H1 (cell line): ENCODE data around the gene GRM6. TPM values are rescaled to one million over a fixed set of nuclear protein-coding genes. Genes with fewer than 3 reads are reported as not detected.

Source experiments
- CTCF ChIA-PET: fragments of 300-600 bp; sonication (Branson Sonifier 250); formaldehyde crosslinking; loops from one replicate; lab custom pipeline; 2021; ENCODE audit not compliant: partially characterized antibody; lab: Charles Lee
- POLR2A ChIA-PET: fragments of 300-600 bp; sonication (Branson Sonifier 250); formaldehyde crosslinking; loops from one replicate; lab custom pipeline; 2021; ENCODE audit warnings: inconsistent platforms; ENCODE audit not compliant: partially characterized antibody; lab: Charles Lee
- DNase-seq, 2 experiments: peaks; one replicate each; pipeline versions ENCODE4 v3.0.0 to v3.0.0-alpha.2; 2010 to 2022; ENCODE audit warnings: low spot score in 2 of 2, low read depth in 1 of 2, mixed read lengths in 1 of 2
- FAIRE-seq: peaks from 2 replicates; lab custom pipeline; 2011; peaks lifted over from hg19 to GRCh38; lab: Jason Lieb, UNC
- H2AFZ ChIP-seq: 2 replicates; pipeline ENCODE4 v1.8.1; 2012; ENCODE audit warnings: low read length, inconsistent platforms
- H2AK5ac ChIP-seq: 2 replicates; pipeline ENCODE4 v1.6.1; 2013; ENCODE audit warnings: low read depth, low read length
- H2BK120ac ChIP-seq: replicated peaks from 2 replicates; pipeline ENCODE3; 2013; ENCODE audit warnings: low read depth, low read length, inconsistent platforms
- H2BK12ac ChIP-seq: 2 replicates; pipeline ENCODE4 v1.6.1; 2013; ENCODE audit warnings: low read depth, low read length
- H2BK15ac ChIP-seq: 2 replicates; pipeline ENCODE4 v1.6.1; 2013; ENCODE audit warnings: low read length
- H2BK20ac ChIP-seq: 2 replicates; pipeline ENCODE4 v1.6.1; 2013; ENCODE audit warnings: low read length
- H2BK5ac ChIP-seq: 2 replicates; pipeline ENCODE4 v1.6.1; 2013; ENCODE audit warnings: low read depth, low read length
- H3K14ac ChIP-seq: 2 replicates; pipeline ENCODE4 v1.6.1; 2013; ENCODE audit warnings: inconsistent platforms; ENCODE audit not compliant: insufficient read length
- H3K18ac ChIP-seq: 2 replicates; pipeline ENCODE4 v1.6.1; 2013; ENCODE audit warnings: low read length; ENCODE audit errors: extremely low read depth
- H3K23ac ChIP-seq: 2 replicates; pipeline ENCODE4 v1.6.1; 2013; ENCODE audit warnings: inconsistent platforms; ENCODE audit not compliant: insufficient read length
- H3K23me2 ChIP-seq: 2 replicates; pipeline ENCODE4 v1.6.1; 2013; ENCODE audit warnings: low read depth, low read length
- H3K27ac ChIP-seq: 2 replicates; pipeline ENCODE4 v1.6.1; 2011; ENCODE audit warnings: low read depth, low read length, inconsistent platforms
- H3K27me3 ChIP-seq, 4 experiments: replicated peaks in 1 of 4; 1 replicate in 1 of 4; 2 replicates in 3 of 4; pipeline versions ENCODE4 v1.6.1 to v1.8.1; 2011 to 2013; ENCODE audit warnings: low read length in 3 of 4, mild to moderate bottlenecking in 3 of 4, inconsistent platforms in 2 of 4, mixed read lengths in 2 of 4, moderate library complexity in 1 of 4; ENCODE audit not compliant: control insufficient read depth in 3 of 4, insufficient read depth in 3 of 4; ENCODE audit errors: extremely low read depth in 1 of 4
- H3K36me3 ChIP-seq, 4 experiments: 2 replicates each; pipeline versions ENCODE4 v1.6.1 to v1.8.1; 2011 to 2013; ENCODE audit warnings: mild to moderate bottlenecking in 4 of 4, low read length in 3 of 4, moderate library complexity in 2 of 4, control low read depth in 1 of 4, inconsistent platforms in 1 of 4; ENCODE audit not compliant: insufficient read depth in 4 of 4, control insufficient read depth in 2 of 4
- H3K4ac ChIP-seq: replicated peaks from 2 replicates; pipeline ENCODE3; 2013; ENCODE audit warnings: low read length, low read depth, mixed read lengths, inconsistent platforms; ENCODE audit not compliant: insufficient read length
- H3K4me1 ChIP-seq, 4 experiments: replicated peaks in 1 of 4; 1 replicate in 1 of 4; 2 replicates in 3 of 4; pipeline versions ENCODE4 v1.6.1 to v1.8.1; 2011 to 2013; ENCODE audit warnings: low read length in 3 of 4, inconsistent platforms in 2 of 4, mixed read lengths in 1 of 4; ENCODE audit not compliant: insufficient read depth in 4 of 4, control insufficient read depth in 3 of 4
- H3K4me2 ChIP-seq, 2 experiments: 2 replicates each; pipeline versions ENCODE4 v1.6.1 to v1.8.1; 2011 to 2013; ENCODE audit warnings: low read depth in 2 of 2, low read length in 2 of 2, control low read depth in 1 of 2, inconsistent platforms in 1 of 2, mild to moderate bottlenecking in 1 of 2; ENCODE audit not compliant: insufficient read depth in 1 of 2
- H3K4me3 ChIP-seq, 4 experiments: fragments of 200-600, 300-600 bp in 1 of 4; sonication (generic), shearing (Covaris generic), sonication (Bioruptor Twin) in 1 of 4; 2 replicates each; pipeline versions ENCODE4 v1.5.1 to v1.8.1; 2011 to 2016; ENCODE audit warnings: low read length in 4 of 4, low read depth in 3 of 4, control low read depth in 2 of 4, inconsistent platforms in 2 of 4, mild to moderate bottlenecking in 2 of 4, mixed read lengths in 1 of 4, moderate library complexity in 1 of 4; ENCODE audit not compliant: insufficient read depth in 2 of 4; ENCODE audit errors: extremely low read depth in 1 of 4
- H3K56ac ChIP-seq: replicated peaks from 2 replicates; pipeline ENCODE3; 2013; ENCODE audit warnings: low read depth, mild to moderate bottlenecking, mixed read lengths, low read length, inconsistent platforms; ENCODE audit not compliant: insufficient read length
- H3K79me1 ChIP-seq: 2 replicates; pipeline ENCODE4 v1.6.1; 2013; ENCODE audit warnings: low read depth, low read length, control low read depth
- H3K79me2 ChIP-seq, 2 experiments: 2 replicates each; pipeline versions ENCODE4 v1.6.1 to v1.8.1; 2012 to 2013; ENCODE audit warnings: low read length in 2 of 2, mild to moderate bottlenecking in 2 of 2, inconsistent platforms in 1 of 2; ENCODE audit not compliant: insufficient read depth in 2 of 2, control insufficient read depth in 1 of 2
- H3K9ac ChIP-seq, 4 experiments: replicated peaks in 1 of 4; 1 replicate in 1 of 4; 2 replicates in 3 of 4; pipeline versions ENCODE4 v1.6.1 to v1.8.1; 2011 to 2013; ENCODE audit warnings: low read depth in 3 of 4, low read length in 3 of 4, control low read depth in 2 of 4, mild to moderate bottlenecking in 2 of 4, moderate library complexity in 2 of 4, inconsistent platforms in 1 of 4; ENCODE audit errors: extremely low read depth in 1 of 4
- H3K9me3 ChIP-seq, 2 experiments: 2 replicates each; pipeline versions ENCODE4 v1.6.1 to v1.8.1; 2012 to 2013; ENCODE audit warnings: mild to moderate bottlenecking in 2 of 2, moderate library complexity in 2 of 2, control low read depth in 1 of 2, inconsistent platforms in 1 of 2, low read depth in 1 of 2, low read length in 1 of 2, mixed read lengths in 1 of 2; ENCODE audit not compliant: insufficient read depth in 2 of 2
- H4K20me1 ChIP-seq, 2 experiments: replicated peaks in 1 of 2; 2 replicates each; pipeline versions ENCODE3 to v1.8.1; 2011 to 2013; ENCODE audit warnings: inconsistent platforms in 2 of 2, low read length in 2 of 2, mild to moderate bottlenecking in 1 of 2; ENCODE audit not compliant: insufficient read depth in 2 of 2, control insufficient read depth in 1 of 2
- H4K5ac ChIP-seq: 2 replicates; pipeline ENCODE4 v1.6.1; 2013; ENCODE audit warnings: low read length, low read depth, mixed read lengths, inconsistent platforms; ENCODE audit not compliant: insufficient read length
- H4K8ac ChIP-seq: 2 replicates; pipeline ENCODE4 v1.8.0; 2013; ENCODE audit warnings: mild to moderate bottlenecking, moderate library complexity, low read length, inconsistent platforms; ENCODE audit not compliant: insufficient read depth; ENCODE audit errors: extremely low read depth
- H4K91ac ChIP-seq: replicated peaks from 2 replicates; pipeline ENCODE3; 2013; ENCODE audit warnings: low read length, mixed read lengths, inconsistent platforms; ENCODE audit not compliant: insufficient read length
- CHD1 ChIP-seq: IDR thresholded peaks from 2 replicates; pipeline ENCODE4 v1.6.1; 2012; ENCODE audit warnings: low read depth, low read length, improper control_type of control experiment
- NRF1 ChIP-seq: IDR thresholded peaks from 2 replicates; pipeline ENCODE4 v1.6.1; 2011; ENCODE audit warnings: mild to moderate bottlenecking, low read depth, low read length, improper control_type of control experiment
- TCF12 ChIP-seq: IDR thresholded peaks from 2 replicates; pipeline ENCODE4 v1.6.1; 2011; ENCODE audit warnings: low read depth, mild to moderate bottlenecking, low read length
- YY1 ChIP-seq: IDR thresholded peaks from 2 replicates; pipeline ENCODE4 v1.6.1; 2011; ENCODE audit warnings: low read depth, mild to moderate bottlenecking, low read length
- WGBS, 2 experiments: shearing (Covaris generic) in 1 of 2; methylation state at CpG; one replicate each; pipeline versions ENCODE4 v1.1.6 to v1.1.7; 2013 to 2015; ENCODE audit warnings: low lambda C conversion rate in 2 of 2, mixed read lengths in 2 of 2, inconsistent platforms in 1 of 2, low coverage in 1 of 2, missing lambda C conversion rate in 1 of 2; ENCODE audit not compliant: insufficient replicate concordance in 2 of 2, insufficient coverage in 1 of 2, insufficient read length in 1 of 2; ENCODE audit errors: extremely low coverage in 1 of 2, missing lambda C conversion rate in 1 of 2; 5-methylcytosine and 5-hydroxymethylcytosine counted together
- polyA plus RNA-seq, 7 experiments: library from polyadenylated mRNA; depleted of rRNA in 3 of 7; stranded (reverse) in 5 of 7; unstranded in 2 of 7; fragments of >200 nt in 5 of 7; fragments of 200-250 nt in 2 of 7; gene quantifications; 1 replicate in 5 of 7; 2 replicates in 1 of 7; 4 replicates in 1 of 7; pipeline versions ENCODE4 v1.2.1 to v1.2.3, GENCODE V29; 2011 to 2013; ENCODE audit warnings: missing spikeins in 2 of 7, mixed read lengths in 2 of 7
- total RNA-seq: library from RNA; stranded (reverse); fragmentation: NEBNext Ultra II Directional; extraction: Animal tissue kit (Norgen Biotek cat#: 25700); gene quantifications from 2 replicates; pipeline ENCODE4 v1.2.1, GENCODE V29; 2021

Gene GRM6
- total and polyA plus RNA-seq, 2 of the 8 experiments (the other 6 are each of a cell fraction or from before 2014, with no cell fraction given), result not detected

- DNase-seq (no peak), FAIRE-seq (no peak)
- POLR2A ChIA-PET, result no interaction called here
- Histone ChIP-seq H3K56ac (no peak overlapping the region), H2BK20ac (no peak overlapping the region), H3K23ac (no peak overlapping the region), H3K18ac (no peak overlapping the region), H2AK5ac (no peak overlapping the region), H3K4me2 (no peak overlapping the region), H2AFZ (no peak overlapping the region), H3K4ac (no peak overlapping the region), H2BK12ac (no peak overlapping the region), H4K8ac (no peak overlapping the region), H3K23me2 (no peaks in the 10 kb centered on the region), H4K91ac (no peak overlapping the region), H2BK15ac (no peak overlapping the region), H4K5ac (no peak overlapping the region), H3K9ac (no peak overlapping the region), H2BK120ac (no peak overlapping the region), H2BK5ac (no peak overlapping the region), H3K79me2 (no peaks in the 10 kb centered on the region), H3K4me3 (no peak overlapping the region), H3K14ac (no peak overlapping the region), H3K79me1 (no peaks in the 10 kb centered on the region), H4K20me1 (no peaks in the 10 kb centered on the region), H3K4me1 (no peaks in the 10 kb centered on the region), H3K9me3 (peaks cover 29 to 34% of the 10 kb centered on the region in 2 experiments), H3K27me3 (no peaks in the 10 kb centered on the region)
- WGBS, 2 experiments, result 27% methylated on average over 1 of the region's 1 CpG; no CpG with 5 or more reads in 1 of the 2 experiments
- CTCF ChIA-PET, result interaction anchor here (0.7 to 1.4 kb wide), 7 partner anchors 10 to 417 kb away, joined by 3 to 4 read pairs (median 3); partner anchors contain the start of gene ZNF354C
- TF ChIP-seq TCF12 (no peak), CHD1 (no peak), NRF1 (no peak), YY1 (no peak)
- TF ChIP-seq, all 59 proteins: peak for 0
- Histone ChIP-seq H3K27ac (no peak overlapping the region), H3K36me3 (no peaks in the 10 kb centered on the region; a peak in 1 of 8 replicates)
Measured at GRCh38 chr5:179008667-179009066, 13.5 kb upstream of the GRM6 start.
